ENCODE measurements around the gene COX20. TPM values are rescaled to one million over a fixed set of nuclear protein-coding genes. Genes with fewer than 3 reads are reported as not detected.
A peak's percentile ranks its signal among the peaks of the same experiment; 100 is the strongest.

Gene COX20
- total RNA-seq, 4 donors from 2014 or later = 6.0 to 41.3 (median 32.3) TPM

- WGBS, 2 donors (ENCODE audit: low coverage in 1 of 2) = 94 to 100% methylated on average over 5 of the region's 5 CpGs
- no peak for DNase-seq
- in situ Hi-C loops (cut with MboI; ENCODE audit: low pct_ligation_motif_present in 1 of 4, low pct_unique_long_range_greater_than_20kb in 1 of 4, low sequenced_read_pairs in 3 of 4) (no loop called here), intact Hi-C loops (cut with DNase I; ENCODE audit: low total_unique reads) (no loop called here)
- H3K27me3 ChIP-seq = no peaks in the 10 kb centered on the region
- TF ChIP-seq POLR2AphosphoS5 (IDR thresholded peaks at IDR 0.05) (no peak), EP300 (IDR thresholded peaks at IDR 0.05; ENCODE audit: low read depth) (no peak), POLR2A (IDR thresholded peaks at IDR 0.05) (no peak), CTCF (IDR thresholded peaks at IDR 0.05) (no peak)
- H3K4me1 ChIP-seq = no peaks in the 10 kb centered on the region
- H3K27ac ChIP-seq = no peak overlapping the region
- H3K9me3 ChIP-seq = no peaks in the 10 kb centered on the region
- no peak overlapping the region for H3K4me3 ChIP-seq
- no peaks in the 10 kb centered on the region for H3K36me3 ChIP-seq
Observed at GRCh38 chr1:244878681-244879080, 43.2 kb downstream of the COX20 start.

GRCh38 chr1:244881552-244882280 lies 46.3 kb downstream of the COX20 start:
- Histone ChIP-seq H3K9me3 (no peaks in the 10 kb centered on the region), H3K4me3 (no peak overlapping the region), H3K27me3 (no peaks in the 10 kb centered on the region), H3K4me1 (no peaks in the 10 kb centered on the region), H3K27ac (no peak overlapping the region), H3K36me3 (no peaks in the 10 kb centered on the region)
- in situ Hi-C loops (cut with MboI; ENCODE audit: low pct_ligation_motif_present in 1 of 4, low pct_unique_long_range_greater_than_20kb in 1 of 4, low sequenced_read_pairs in 3 of 4) (no loop called here), intact Hi-C loops (cut with DNase I; ENCODE audit: low total_unique reads) (no loop called here)
- no peak for DNase-seq
- no peak for TF ChIP-seq CTCF (IDR thresholded peaks at IDR 0.05)
- TF ChIP-seq POLR2AphosphoS5 (IDR thresholded peaks at IDR 0.05) = no peak
- TF ChIP-seq POLR2A (IDR thresholded peaks at IDR 0.05) = no peak
- no peak for TF ChIP-seq EP300 (IDR thresholded peaks at IDR 0.05; ENCODE audit: low read depth)
- WGBS, 2 donors (ENCODE audit: low coverage in 1 of 2) = 85 to 94% methylated on average over 6 to 11 of the region's 11 CpGs

- Histone ChIP-seq H3K36me3 (no peaks in the 10 kb centered on the region), H3K27me3 (no peaks in the 10 kb centered on the region), H3K27ac (no peak overlapping the region), H3K4me3 (no peak overlapping the region), H3K4me1 (no peaks in the 10 kb centered on the region), H3K9me3 (no peaks in the 10 kb centered on the region)
- in situ Hi-C loops (cut with MboI; ENCODE audit: low pct_ligation_motif_present in 1 of 4, low pct_unique_long_range_greater_than_20kb in 1 of 4, low sequenced_read_pairs in 3 of 4) = no loop called here
- intact Hi-C loops (cut with DNase I; ENCODE audit: low total_unique reads) = no loop called here
- WGBS, 2 donors (ENCODE audit: low coverage in 1 of 2) = 61 to 86% methylated on average over 2 to 4 of the region's 4 CpGs
- TF ChIP-seq EP300 (IDR thresholded peaks at IDR 0.05; ENCODE audit: low read depth) = no peak
- no peak for TF ChIP-seq POLR2AphosphoS5 (IDR thresholded peaks at IDR 0.05)
- TF ChIP-seq CTCF (IDR thresholded peaks at IDR 0.05) = no peak
- TF ChIP-seq POLR2A (IDR thresholded peaks at IDR 0.05) = no peak
- peak; percentile 11 for DNase-seq
Observed at GRCh38 chr1:244887281-244887680, 51.8 kb downstream of the COX20 start.

GRCh38 chr1:244893836-244894235 lies 58.4 kb downstream of the COX20 start:
- no peak overlapping the region for H3K4me3 ChIP-seq
- intact Hi-C loops (cut with DNase I; ENCODE audit: low total_unique reads) (no loop called here), in situ Hi-C loops (cut with MboI; ENCODE audit: low pct_ligation_motif_present in 1 of 4, low pct_unique_long_range_greater_than_20kb in 1 of 4, low sequenced_read_pairs in 3 of 4) (no loop called here)
- H3K36me3 ChIP-seq = no peaks in the 10 kb centered on the region
- no peaks in the 10 kb centered on the region for H3K9me3 ChIP-seq
- TF ChIP-seq EP300 (IDR thresholded peaks at IDR 0.05; ENCODE audit: low read depth) = no peak
- no peak for TF ChIP-seq POLR2A (IDR thresholded peaks at IDR 0.05)
- TF ChIP-seq CTCF (IDR thresholded peaks at IDR 0.05) = no peak
- TF ChIP-seq POLR2AphosphoS5 (IDR thresholded peaks at IDR 0.05) = no peak
- no peaks in the 10 kb centered on the region for H3K27me3 ChIP-seq
- DNase-seq = no peak
- 80 to 92% methylated on average over 5 to 7 of the region's 7 CpGs for WGBS, 2 donors (ENCODE audit: low coverage in 1 of 2)
- H3K27ac ChIP-seq = no peak overlapping the region
- no peaks in the 10 kb centered on the region for H3K4me1 ChIP-seq

Other genes starting within 250 kb of the COX20 start
- 10 to 100 TPM; 18.3 to 41.6 (median 30.6) TPM for gene DESI2, start 182.5 kb upstream of the COX20 start, total RNA-seq
- gene HNRNPU, start 28.9 kb downstream of the COX20 start, total RNA-seq = 100 to 1,000 TPM; 223 to 364 (median 237) TPM